CD4-positive, alpha-beta T cell treated with Interleukin-4 for 4 hours (primary cell): Measurements from ENCODE around the gene NRG2.

ENCODE experiments used
- DNase-seq: peaks from one replicate; pipeline ENCODE4 v3.0.0-alpha.2; 2020

NRG2 gene

DNA sequence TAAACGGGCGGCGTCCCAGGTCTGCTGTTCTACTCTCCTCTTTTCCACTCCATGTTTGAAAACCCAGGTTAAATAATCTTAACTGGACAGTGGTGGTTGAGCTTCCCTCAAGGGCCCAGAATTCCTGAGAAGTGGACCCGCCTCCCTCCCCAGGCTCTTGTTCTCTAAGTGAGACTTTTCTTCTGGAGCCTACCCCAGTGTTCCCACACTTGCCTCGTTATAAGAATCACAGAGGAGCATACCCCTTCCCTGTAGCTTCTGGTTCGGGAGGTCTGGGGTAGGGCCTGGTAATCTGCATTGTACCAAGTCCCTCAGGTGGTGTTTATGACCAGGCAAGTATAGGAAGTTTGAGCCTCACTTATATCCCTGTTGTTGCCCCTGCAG lies 235.5 kb downstream of the NRG2 start:
- DNase-seq, result no peak

DNA sequence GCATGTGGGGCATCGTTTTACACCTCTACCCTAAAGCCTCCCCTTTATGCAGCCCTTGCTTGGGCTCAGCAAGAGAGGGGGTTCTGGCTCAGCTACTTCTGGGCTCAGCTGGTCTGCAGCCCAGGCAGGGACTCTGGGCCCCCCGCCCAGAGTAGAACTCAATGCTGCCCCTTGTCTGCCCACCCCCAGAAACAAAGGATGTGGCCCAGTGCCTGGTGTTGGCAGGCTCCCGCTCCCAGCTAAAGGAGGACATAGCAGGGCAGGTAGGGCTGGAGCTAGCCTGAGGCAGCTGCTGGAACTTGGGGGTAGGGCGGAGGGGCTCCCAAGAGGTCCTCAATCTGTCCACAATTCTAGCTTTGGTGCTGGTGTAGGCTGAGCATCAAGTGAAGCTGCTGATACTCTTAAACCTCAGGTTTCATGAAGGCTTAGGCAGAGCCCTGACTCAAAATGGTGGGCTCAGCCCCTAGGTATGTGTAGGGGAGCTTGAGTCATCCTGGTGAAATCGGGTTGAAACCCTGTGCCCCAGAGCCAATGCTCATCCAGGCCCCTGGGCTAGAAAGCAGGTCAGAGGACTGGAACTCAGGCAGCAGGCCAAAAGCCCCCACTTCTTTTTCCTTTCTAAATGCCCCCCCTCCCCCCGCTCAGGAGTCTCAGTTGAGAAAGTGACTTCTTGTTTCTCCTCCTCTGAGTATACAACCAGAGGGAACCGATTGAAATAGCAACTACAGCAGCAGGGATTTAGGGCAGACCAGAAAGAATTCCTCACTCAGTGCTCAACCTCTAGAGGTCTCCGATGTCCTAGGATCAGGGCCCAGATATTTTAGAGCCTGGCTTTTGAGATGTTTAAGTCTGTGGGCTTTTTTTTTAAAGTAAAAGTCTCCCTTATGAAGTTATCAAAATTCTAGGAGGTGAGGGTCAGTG lies 236.1 kb downstream of the NRG2 start:
- no peak for DNase-seq

DNA sequence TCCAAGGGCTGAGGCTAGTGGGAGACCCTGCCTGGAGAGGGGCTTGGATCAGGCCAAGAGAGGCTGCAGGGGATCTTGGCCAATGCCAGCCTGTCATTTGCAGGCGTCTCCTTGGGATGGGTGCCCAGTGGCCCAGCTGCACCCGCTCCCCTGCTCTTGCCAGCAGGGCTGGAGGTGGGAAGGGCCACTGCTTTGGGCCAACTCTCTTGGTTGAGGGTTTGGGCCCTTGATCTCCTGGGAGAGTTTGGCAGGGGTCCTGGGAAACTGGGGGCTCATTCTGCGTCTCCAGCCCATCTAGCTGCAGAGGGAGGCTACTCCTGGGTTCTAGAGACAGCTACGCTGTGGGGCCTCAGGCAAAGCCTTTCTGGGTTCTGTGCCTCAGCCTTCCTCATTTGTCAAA lies 237.0 kb downstream of the NRG2 start:
- DNase-seq, result no peak

DNA sequence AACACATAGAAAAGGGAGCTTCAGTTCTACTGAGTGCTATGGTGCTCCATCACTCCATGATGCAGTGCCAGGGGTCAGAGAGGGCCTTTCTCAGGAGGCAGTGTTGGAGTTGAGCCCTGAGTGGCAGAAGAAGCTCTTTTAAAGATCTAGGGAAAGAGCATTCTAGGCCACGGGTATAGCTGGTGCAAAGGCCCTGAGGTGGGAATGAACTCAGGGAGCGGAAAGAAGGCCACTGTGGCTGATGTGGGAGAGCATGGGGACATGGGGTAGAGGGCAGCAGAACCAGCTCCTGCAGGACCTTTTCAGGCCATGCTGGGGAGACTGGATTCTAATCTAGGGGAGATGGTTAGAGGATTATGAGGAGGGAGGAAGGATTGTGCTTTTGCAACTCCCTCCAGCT lies 237.6 kb downstream of the NRG2 start:
- DNase-seq, result no peak

DNA sequence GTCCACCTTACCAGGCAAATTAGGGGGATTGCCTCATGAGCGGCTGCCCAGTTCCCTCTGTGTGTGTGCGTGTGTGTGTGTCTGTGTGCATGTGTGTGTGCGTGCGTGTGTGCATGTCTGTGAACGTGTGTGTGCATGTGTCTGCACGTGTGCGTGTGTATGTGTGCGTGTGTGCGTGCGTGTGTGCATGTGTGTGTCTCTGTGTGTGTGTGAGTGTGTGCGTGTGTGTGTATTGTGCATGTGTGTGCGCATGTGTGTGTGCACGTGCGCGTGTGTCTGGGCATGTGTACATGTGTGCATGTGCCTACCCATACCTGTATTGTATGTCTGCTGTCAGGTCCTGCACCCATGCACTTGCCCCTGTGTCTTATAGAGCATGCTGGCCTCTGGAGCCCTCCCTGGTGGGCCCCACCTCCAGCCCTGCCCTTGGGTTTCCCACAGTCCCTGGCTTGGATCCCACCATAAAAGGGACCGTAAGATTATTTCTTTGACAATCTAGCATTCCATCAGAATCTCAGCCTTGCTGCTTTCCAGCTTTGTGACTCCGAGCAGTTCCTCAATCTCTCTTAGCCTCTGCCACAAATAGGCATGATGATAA lies 238.2 kb downstream of the NRG2 start:
- DNase-seq, result no peak

GRCh38 chr5:139803978-139804377 lies 239.1 kb downstream of the NRG2 start:
- no peak for DNase-seq

DNA sequence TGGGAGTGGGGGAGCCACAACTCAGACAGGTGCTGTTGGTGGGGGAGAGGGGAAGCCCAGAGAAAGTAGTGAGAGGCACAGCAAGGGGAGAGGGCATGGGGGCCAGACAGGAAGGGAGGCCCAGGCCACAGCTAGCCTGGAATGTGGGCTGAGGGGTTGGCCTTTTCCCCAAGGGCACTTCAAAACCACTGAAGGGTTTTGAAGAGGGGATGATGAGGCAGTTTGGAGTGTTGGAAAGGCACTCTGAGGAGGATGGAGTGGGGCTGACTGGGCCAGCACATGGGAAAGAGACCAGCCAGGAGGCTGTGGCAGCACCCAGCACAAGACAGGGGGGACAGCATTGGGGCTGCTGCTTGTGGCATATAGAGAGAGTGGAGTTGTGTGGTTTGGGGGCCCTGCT lies 243.7 kb downstream of the NRG2 start:
- no peak for DNase-seq

DNA sequence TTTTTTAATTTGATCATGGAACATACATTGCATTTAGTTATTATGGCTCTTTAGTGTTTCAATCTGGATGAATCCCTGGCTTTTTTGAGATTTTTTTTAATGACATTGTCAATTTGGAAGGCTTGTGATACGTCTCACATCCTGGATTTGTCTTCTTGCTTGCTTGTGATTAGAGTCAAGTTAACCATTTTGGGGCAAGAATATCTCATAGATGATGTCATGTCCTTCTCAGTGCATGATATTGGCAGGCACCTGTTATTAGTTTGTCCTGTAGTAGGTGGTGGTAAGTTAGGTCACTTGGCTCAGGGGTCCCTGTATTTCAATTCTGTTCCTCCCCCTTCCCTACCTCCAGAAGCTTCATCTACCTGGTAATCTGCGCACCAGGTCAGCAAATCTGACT lies 244.2 kb downstream of the NRG2 start:
- no peak for DNase-seq

DNA sequence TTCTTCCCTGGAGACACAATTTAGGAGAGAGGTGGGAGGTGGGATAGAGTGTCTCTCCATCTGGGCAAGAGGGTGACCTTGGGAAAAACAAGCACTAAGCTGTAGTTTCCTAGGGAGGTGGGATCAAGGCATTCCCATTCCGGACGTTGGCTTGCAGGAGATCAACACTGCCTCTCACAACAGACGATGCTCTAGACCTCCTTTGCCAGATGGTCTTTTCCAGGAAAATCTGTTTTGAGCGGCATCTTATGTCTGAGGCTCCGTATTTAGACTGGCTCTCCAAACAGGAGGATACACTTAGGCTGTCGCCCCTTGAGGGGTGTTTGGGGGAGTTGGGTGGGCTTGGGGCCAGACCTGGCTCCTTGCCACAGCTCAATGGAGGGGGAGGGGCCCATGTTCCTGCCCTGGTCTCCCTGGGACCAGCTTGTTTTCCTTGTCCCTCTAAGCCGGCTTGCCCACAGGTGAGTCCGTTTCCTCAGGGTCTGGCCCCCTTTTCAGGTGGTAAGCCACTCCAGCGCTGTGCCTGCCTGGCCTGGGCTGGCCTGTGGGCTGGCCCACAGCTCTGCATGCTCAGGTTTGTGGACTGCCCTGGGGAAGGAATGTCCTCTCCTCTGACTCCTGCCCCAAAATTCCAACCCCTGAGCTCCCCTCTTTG lies 245.1 kb downstream of the NRG2 start:
- no peak for DNase-seq

DNA sequence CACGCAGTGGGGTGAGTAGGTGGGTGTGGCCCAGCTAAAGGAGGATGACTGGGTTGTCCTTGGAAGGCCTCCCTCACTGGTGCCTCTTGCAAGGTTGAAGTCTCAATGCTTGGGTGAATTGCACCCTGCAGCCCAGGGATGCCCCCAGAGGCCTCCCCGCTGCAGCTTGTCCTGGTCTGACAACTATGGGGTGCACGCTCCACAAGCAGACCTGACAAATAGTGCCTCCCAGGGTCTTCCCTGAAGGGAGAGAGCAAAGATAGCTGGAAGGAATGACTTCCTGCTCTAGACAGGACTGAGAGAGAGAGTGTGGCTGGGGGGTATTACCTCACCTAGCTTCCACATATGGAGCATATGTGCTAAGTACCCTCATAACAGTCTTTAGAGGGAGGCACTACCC lies 245.8 kb downstream of the NRG2 start:
- no peak for DNase-seq
